ENCODE results near the gene NT5M.
"Not testable (repeated sequence)": the region's sequence is repeated elsewhere in the genome, so short reads cannot be mapped to it uniquely, and the experiment has no call there.

NT5M gene

GRCh38 chr17:17269926-17270773, 33.0 kb upstream of the NT5M start:
- H4K91ac ChIP-seq (ENCODE audit: low read depth, low read length, poor library complexity), result no peak overlapping the region
- H3K14ac ChIP-seq (ENCODE audit: low read length), result no peak overlapping the region
- no peak overlapping the region for H2AFZ ChIP-seq (ENCODE audit: low read length)
- no peaks in the 10 kb centered on the region for H3K4me1 ChIP-seq (ENCODE audit: control insufficient read depth in 2 of 2, insufficient read depth in 1 of 2, low read depth in 1 of 2, low read length in 2 of 2)
- H2BK120ac ChIP-seq (ENCODE audit: low read depth, low read length), result no peak overlapping the region
- peaks cover 1% of the 10 kb centered on the region for H3K79me1 ChIP-seq (ENCODE audit: low read depth, low read length)
- no peak overlapping the region for H2AK5ac ChIP-seq (ENCODE audit: low read depth, low read length)
- no peak overlapping the region for H3K18ac ChIP-seq (ENCODE audit: low read length)
- H3K36me3 ChIP-seq (replicated peaks in 1 of 2; ENCODE audit: control insufficient read depth in 2 of 2, insufficient read depth in 2 of 2, low read length in 2 of 2), result peaks cover 12 to 92% of the 10 kb centered on the region in 2 donors
- H3K23ac ChIP-seq (ENCODE audit: low read depth, low read length, poor library complexity), result no peak overlapping the region
- no peak overlapping the region for H3K9ac ChIP-seq (ENCODE audit: low read depth, low read length, poor library complexity)
- no peak overlapping the region for H3K27ac ChIP-seq (replicated peaks; ENCODE audit: low read length)
- no peak overlapping the region for H2BK5ac ChIP-seq (ENCODE audit: low read length)
- DNase-seq (ENCODE audit: low spot score), result no peak
- H4K8ac ChIP-seq (ENCODE audit: low read depth, low read length), result no peak overlapping the region
- H3K9me3 ChIP-seq (replicated peaks in 1 of 2; ENCODE audit: control insufficient read depth in 2 of 2, insufficient read depth in 1 of 2, low read depth in 1 of 2, low read length in 2 of 2), result no peaks in the 10 kb centered on the region
- no peaks in the 10 kb centered on the region for H3K27me3 ChIP-seq (ENCODE audit: control insufficient read depth in 3 of 3, insufficient read depth in 3 of 3, low read depth in 1 of 3, low read length in 3 of 3)
- no peak overlapping the region for H3K4me3 ChIP-seq (ENCODE audit: low read length in 2 of 2)
- no peak overlapping the region for H2BK12ac ChIP-seq (ENCODE audit: low read length)
- H3K4me2 ChIP-seq (ENCODE audit: insufficient read depth, low read length, poor library complexity, severe bottlenecking), result no peak overlapping the region
- 100% methylated on average over 1 of the region's 9 CpGs; no CpG with 5 or more reads in 1 of the 2 donors for WGBS, 2 donors (ENCODE audit: extremely low coverage in 2 of 2, insufficient read length in 2 of 2, insufficient replicate concordance in 1 of 2)
- H3K4ac ChIP-seq (ENCODE audit: low read length), result no peak overlapping the region
- H2BK15ac ChIP-seq (ENCODE audit: low read length), result no peak overlapping the region

GRCh38 chr17:17275971-17276370, 27.2 kb upstream of the NT5M start:
- Histone ChIP-seq H3K27ac (replicated peaks; ENCODE audit: low read length) (no peak overlapping the region), H2BK120ac (ENCODE audit: low read depth, low read length) (no peak overlapping the region), H3K4me2 (ENCODE audit: insufficient read depth, low read length, poor library complexity, severe bottlenecking) (no peak overlapping the region), H2BK12ac (ENCODE audit: low read length) (no peak overlapping the region), H3K9me3 (replicated peaks in 1 of 2; ENCODE audit: control insufficient read depth in 2 of 2, insufficient read depth in 1 of 2, low read depth in 1 of 2, low read length in 2 of 2) (no peaks in the 10 kb centered on the region), H2AFZ (ENCODE audit: low read length) (no peak overlapping the region), H2BK5ac (ENCODE audit: low read length) (no peak overlapping the region), H4K8ac (ENCODE audit: low read depth, low read length) (no peak overlapping the region), H3K9ac (ENCODE audit: low read depth, low read length, poor library complexity) (no peak overlapping the region), H3K23ac (ENCODE audit: low read depth, low read length, poor library complexity) (no peak overlapping the region), H3K36me3 (replicated peaks in 1 of 2; ENCODE audit: control insufficient read depth in 2 of 2, insufficient read depth in 2 of 2, low read length in 2 of 2) (peaks cover 8 to 65% of the 10 kb centered on the region in 2 donors), H4K91ac (ENCODE audit: low read depth, low read length, poor library complexity) (no peak overlapping the region), H2BK15ac (ENCODE audit: low read length) (no peak overlapping the region), H3K4me1 (ENCODE audit: control insufficient read depth in 2 of 2, insufficient read depth in 1 of 2, low read depth in 1 of 2, low read length in 2 of 2) (peaks cover 2 to 6% of the 10 kb centered on the region in 2 donors), H3K79me1 (ENCODE audit: low read depth, low read length) (peaks cover 14% of the 10 kb centered on the region), H3K14ac (ENCODE audit: low read length) (no peak overlapping the region), H3K4me3 (ENCODE audit: low read length in 2 of 2) (no peak overlapping the region), H2AK5ac (ENCODE audit: low read depth, low read length) (no peak overlapping the region), H3K27me3 (ENCODE audit: control insufficient read depth in 3 of 3, insufficient read depth in 3 of 3, low read depth in 1 of 3, low read length in 3 of 3) (no peaks in the 10 kb centered on the region), H3K18ac (ENCODE audit: low read length) (no peak overlapping the region), H3K4ac (ENCODE audit: low read length) (no peak overlapping the region)
- no peak for DNase-seq (ENCODE audit: low spot score)
- no CpG with 5 or more reads among the region's 6 CpGs for WGBS, 2 donors (ENCODE audit: extremely low coverage in 2 of 2, insufficient read length in 2 of 2, insufficient replicate concordance in 1 of 2)

- H3K4me1 ChIP-seq (ENCODE audit: control insufficient read depth in 2 of 2, insufficient read depth in 1 of 2, low read depth in 1 of 2, low read length in 2 of 2); H2AK5ac ChIP-seq (ENCODE audit: low read depth, low read length); H3K14ac ChIP-seq (ENCODE audit: low read length); H3K27me3 ChIP-seq (ENCODE audit: control insufficient read depth in 3 of 3, insufficient read depth in 3 of 3, low read depth in 1 of 3, low read length in 3 of 3); H4K91ac ChIP-seq (ENCODE audit: low read depth, low read length, poor library complexity); DNase-seq (ENCODE audit: low spot score); H2AFZ ChIP-seq (ENCODE audit: low read length); H3K9me3 ChIP-seq (replicated peaks in 1 of 2; ENCODE audit: control insufficient read depth in 2 of 2, insufficient read depth in 1 of 2, low read depth in 1 of 2, low read length in 2 of 2); H2BK120ac ChIP-seq (ENCODE audit: low read depth, low read length); H3K18ac ChIP-seq (ENCODE audit: low read length); H3K4me3 ChIP-seq (ENCODE audit: low read length in 2 of 2); H3K4ac ChIP-seq (ENCODE audit: low read length); H3K4me2 ChIP-seq (ENCODE audit: insufficient read depth, low read length, poor library complexity, severe bottlenecking); H2BK15ac ChIP-seq (ENCODE audit: low read length); H4K8ac ChIP-seq (ENCODE audit: low read depth, low read length); H2BK12ac ChIP-seq (ENCODE audit: low read length); H3K23ac ChIP-seq (ENCODE audit: low read depth, low read length, poor library complexity); H3K9ac ChIP-seq (ENCODE audit: low read depth, low read length, poor library complexity); H3K27ac ChIP-seq (replicated peaks; ENCODE audit: low read length); H2BK5ac ChIP-seq (ENCODE audit: low read length): not testable (repeated sequence)
- peaks cover 14% of the 10 kb centered on the region for H3K79me1 ChIP-seq (ENCODE audit: low read depth, low read length)
- WGBS, 2 donors (ENCODE audit: extremely low coverage in 2 of 2, insufficient read length in 2 of 2, insufficient replicate concordance in 1 of 2), result no CpG with 5 or more reads among the region's 5 CpGs
- H3K36me3 ChIP-seq (replicated peaks in 1 of 2; ENCODE audit: control insufficient read depth in 2 of 2, insufficient read depth in 2 of 2, low read length in 2 of 2), result peaks cover 8 to 54% of the 10 kb centered on the region in 2 donors
These were observed 25.7 kb upstream of the NT5M start for GRCh38 chr17:17277431-17277830.

- H3K4me2 ChIP-seq (ENCODE audit: insufficient read depth, low read length, poor library complexity, severe bottlenecking), result peak overlapping the region; percentile 67
- no peak overlapping the region for H3K4ac ChIP-seq (ENCODE audit: low read length)
- peaks cover 14% of the 10 kb centered on the region for H3K79me1 ChIP-seq (ENCODE audit: low read depth, low read length)
- peaks cover 2 to 6% of the 10 kb centered on the region in 2 donors for H3K4me1 ChIP-seq (ENCODE audit: control insufficient read depth in 2 of 2, insufficient read depth in 1 of 2, low read depth in 1 of 2, low read length in 2 of 2)
- no peak overlapping the region for H2AFZ ChIP-seq (ENCODE audit: low read length)
- no peak overlapping the region for H2BK120ac ChIP-seq (ENCODE audit: low read depth, low read length)
- H3K27me3 ChIP-seq (ENCODE audit: control insufficient read depth in 3 of 3, insufficient read depth in 3 of 3, low read depth in 1 of 3, low read length in 3 of 3), result no peaks in the 10 kb centered on the region
- peaks cover 5 to 35% of the 10 kb centered on the region in 2 donors for H3K36me3 ChIP-seq (replicated peaks in 1 of 2; ENCODE audit: control insufficient read depth in 2 of 2, insufficient read depth in 2 of 2, low read length in 2 of 2)
- WGBS, 2 donors (ENCODE audit: extremely low coverage in 2 of 2, insufficient read length in 2 of 2, insufficient replicate concordance in 1 of 2), result no CpG with 5 or more reads among the region's 4 CpGs
- no peak overlapping the region for H2BK5ac ChIP-seq (ENCODE audit: low read length)
- H3K27ac ChIP-seq (replicated peaks; ENCODE audit: low read length), result no peak overlapping the region
- no peak overlapping the region for H3K14ac ChIP-seq (ENCODE audit: low read length)
- H4K91ac ChIP-seq (ENCODE audit: low read depth, low read length, poor library complexity), result no peak overlapping the region
- no peak overlapping the region for H3K18ac ChIP-seq (ENCODE audit: low read length)
- H2BK12ac ChIP-seq (ENCODE audit: low read length), result no peak overlapping the region
- no peak overlapping the region for H3K9ac ChIP-seq (ENCODE audit: low read depth, low read length, poor library complexity)
- no peaks in the 10 kb centered on the region for H3K9me3 ChIP-seq (replicated peaks in 1 of 2; ENCODE audit: control insufficient read depth in 2 of 2, insufficient read depth in 1 of 2, low read depth in 1 of 2, low read length in 2 of 2)
- H3K4me3 ChIP-seq (ENCODE audit: low read length in 2 of 2), result peak overlapping the region in 1 of 2 donors; percentile 80
- no peak overlapping the region for H3K23ac ChIP-seq (ENCODE audit: low read depth, low read length, poor library complexity)
- H2BK15ac ChIP-seq (ENCODE audit: low read length), result no peak overlapping the region
- no peak overlapping the region for H4K8ac ChIP-seq (ENCODE audit: low read depth, low read length)
- no peak overlapping the region for H2AK5ac ChIP-seq (ENCODE audit: low read depth, low read length)
- no peak for DNase-seq (ENCODE audit: low spot score)
These were observed 23.9 kb upstream of the NT5M start for GRCh38 chr17:17279316-17279715.

All from neuronal stem cell (in vitro differentiated cells).